ENCODE data around the gene MIF. TPM values are rescaled to one million over a fixed set of nuclear protein-coding genes. Genes with fewer than 3 reads are reported as not detected.

The MIF gene
- total RNA-seq (2012; rRNA removed): 123 and 125 TPM in 2 replicates
- 530 and 798 TPM in 2 replicates for polyA plus RNA-seq (2012; rRNA removed)
- polyA plus RNA-seq (2012; cell fraction: cytosol; rRNA removed): 412 and 1,658 TPM in 2 replicates
- 299 and 621 TPM in 2 replicates for polyA plus RNA-seq (2012; cell fraction: nucleus; rRNA removed; ENCODE audit: low replicate concordance)
- Bru-seq, nascent RNA: percentile 96 among the genes with signal in this experiment
- BruChase-seq, experiment 1, labeled RNA remaining after a 6-hour chase: percentile 90 among the genes with signal in this experiment
- BruChase-seq, experiment 2, labeled RNA remaining after a 2-hour chase: percentile 89 among the genes with signal in this experiment
- long read RNA-seq, transcript MIF-203 (2 exons, 435 nt): minor isoform, 7 of 384 reads
- long read RNA-seq, transcript MIF-201 (3 exons, 939 nt): major isoform, 375 of 384 reads
- long read RNA-seq, partial matches to known transcripts: 0 of 384 reads
- long read RNA-seq, other reads (novel, unspliced or antisense): 0 of 384 reads

DNA sequence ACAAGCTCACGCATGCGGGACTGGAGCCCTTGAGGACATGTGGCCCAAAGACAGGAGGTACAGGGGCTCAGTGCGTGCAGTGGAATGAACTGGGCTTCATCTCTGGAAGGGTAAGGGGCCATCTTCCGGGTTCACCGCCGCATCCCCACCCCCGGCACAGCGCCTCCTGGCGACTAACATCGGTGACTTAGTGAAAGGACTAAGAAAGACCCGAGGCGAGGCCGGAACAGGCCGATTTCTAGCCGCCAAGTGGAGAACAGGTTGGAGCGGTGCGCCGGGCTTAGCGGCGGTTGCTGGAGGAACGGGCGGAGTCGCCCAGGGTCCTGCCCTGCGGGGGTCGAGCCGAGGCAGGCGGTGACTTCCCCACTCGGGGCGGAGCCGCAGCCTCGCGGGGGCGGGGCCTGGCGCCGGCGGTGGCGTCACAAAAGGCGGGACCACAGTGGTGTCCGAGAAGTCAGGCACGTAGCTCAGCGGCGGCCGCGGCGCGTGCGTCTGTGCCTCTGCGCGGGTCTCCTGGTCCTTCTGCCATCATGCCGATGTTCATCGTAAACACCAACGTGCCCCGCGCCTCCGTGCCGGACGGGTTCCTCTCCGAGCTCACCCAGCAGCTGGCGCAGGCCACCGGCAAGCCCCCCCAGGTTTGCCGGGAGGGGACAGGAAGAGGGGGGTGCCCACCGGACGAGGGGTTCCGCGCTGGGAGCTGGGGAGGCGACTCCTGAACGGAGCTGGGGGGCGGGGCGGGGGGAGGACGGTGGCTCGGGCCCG, at the start of gene MIF:
Gene MIF, plus strand, starts transcription at position 439 of the 765 bp plus-strand sequence. Its CDS starts 92 bp downstream, at position 531.
- Histone ChIP-seq H3K23ac (ENCODE audit: low read depth, low read length) (peak within 1 kb of the TSS; percentile 81), H2BK5ac (ENCODE audit: low read depth, low read length, poor library complexity, severe bottlenecking) (peak within 1 kb of the TSS; percentile 99), H3K27ac (ENCODE audit: insufficient read depth, low read length) (peak within 1 kb of the TSS; percentile 98), H4K20me1 (ENCODE audit: insufficient read depth, low read length) (peaks cover 24% of the 10 kb centered on the region), H3K36me3 (ENCODE audit: control insufficient read depth, insufficient read depth, low read length) (peaks cover 24% of the 10 kb centered on the region), H3K9me1 (ENCODE audit: insufficient read depth, low read length) (peaks cover 22% of the 10 kb centered on the region), H3K79me1 (ENCODE audit: low read depth in 1 of 2, low read length in 2 of 2) (peaks cover 17 to 31% of the 10 kb centered on the region in 2 experiments), H2BK20ac (ENCODE audit: low read depth, low read length) (peak within 1 kb of the TSS; percentile 41), H3K56ac (ENCODE audit: extremely low read depth, insufficient read depth, low read length) (peak within 1 kb of the TSS; percentile 77), H3K27me3 (ENCODE audit: control insufficient read depth, insufficient read depth, low read length) (no peaks in the 10 kb centered on the region), H3K18ac (ENCODE audit: low read depth, low read length) (peak within 1 kb of the TSS; percentile 92), H3K4me1 (ENCODE audit: control insufficient read depth, insufficient read depth, low read length) (peaks cover 12% of the 10 kb centered on the region), H3K14ac (replicated peaks; ENCODE audit: low read depth, low read length) (peak within 1 kb of the TSS; percentile 97), H4K91ac (ENCODE audit: insufficient read depth, low read depth, low read length) (peak within 1 kb of the TSS; percentile 90), H2BK15ac (ENCODE audit: low read depth, low read length) (peak within 1 kb of the TSS; percentile 78; the same call in 2 of the 3 replicates), H4K5ac (ENCODE audit: low read depth, low read length) (peak within 1 kb of the TSS; percentile 97), H2AK5ac (ENCODE audit: low read depth, low read length) (peak within 1 kb of the TSS; percentile 99), H3K9ac (ENCODE audit: low read depth, low read length) (peak within 1 kb of the TSS; percentile 96), H2BK120ac (ENCODE audit: low read depth, low read length) (peak within 1 kb of the TSS; percentile 69), H2AFZ (replicated peaks; ENCODE audit: low read length, poor library complexity) (peak within 1 kb of the TSS; percentile 97), H3K4me2 (ENCODE audit: low read depth, low read length) (peak within 1 kb of the TSS; percentile 76), H4K8ac (ENCODE audit: low read depth in 2 of 2, low read length in 2 of 2) (peak within 1 kb of the TSS; percentile 99), H3K4me3 (ENCODE audit: insufficient read depth, low read depth, low read length) (peak within 1 kb of the TSS; percentile 94), H2AK9ac (replicated peaks; ENCODE audit: low read depth, low read length, poor library complexity) (peak within 1 kb of the TSS; percentile 100), H3K9me3 (ENCODE audit: control insufficient read depth, insufficient read depth, low read length) (no peaks in the 10 kb centered on the region), H3K4ac (ENCODE audit: low read depth, low read length) (peak within 1 kb of the TSS; percentile 97)
- intact Hi-C loops (cut with micrococcal nuclease) (no loop called here), in situ Hi-C loops (cut with MboI; ENCODE audit: low sequenced_read_pairs) (no loop called here), dilution Hi-C loops (cut with HindIII; ENCODE audit: low sequenced_read_pairs, unreplicated experiment) (no loop called here)
- peak; percentile 69; the same call in 1 of the 2 replicates for TF ChIP-seq MAZ (IDR thresholded peaks at IDR 0.05; ENCODE audit: borderline replicate concordance, low read depth, low read length)
- no peak for TF ChIP-seq MAFK (IDR thresholded peaks at IDR 0.05; ENCODE audit: low read depth, low read length)
- TF ChIP-seq SMC3 (IDR thresholded peaks at IDR 0.05; ENCODE audit: low read depth, low read length): peak; percentile 48
- peak; percentile 67; the same call in 1 of the 2 replicates for TF ChIP-seq MXI1 (IDR thresholded peaks at IDR 0.05; ENCODE audit: borderline replicate concordance, low read depth, low read length)
- TF ChIP-seq, protein P1, sequence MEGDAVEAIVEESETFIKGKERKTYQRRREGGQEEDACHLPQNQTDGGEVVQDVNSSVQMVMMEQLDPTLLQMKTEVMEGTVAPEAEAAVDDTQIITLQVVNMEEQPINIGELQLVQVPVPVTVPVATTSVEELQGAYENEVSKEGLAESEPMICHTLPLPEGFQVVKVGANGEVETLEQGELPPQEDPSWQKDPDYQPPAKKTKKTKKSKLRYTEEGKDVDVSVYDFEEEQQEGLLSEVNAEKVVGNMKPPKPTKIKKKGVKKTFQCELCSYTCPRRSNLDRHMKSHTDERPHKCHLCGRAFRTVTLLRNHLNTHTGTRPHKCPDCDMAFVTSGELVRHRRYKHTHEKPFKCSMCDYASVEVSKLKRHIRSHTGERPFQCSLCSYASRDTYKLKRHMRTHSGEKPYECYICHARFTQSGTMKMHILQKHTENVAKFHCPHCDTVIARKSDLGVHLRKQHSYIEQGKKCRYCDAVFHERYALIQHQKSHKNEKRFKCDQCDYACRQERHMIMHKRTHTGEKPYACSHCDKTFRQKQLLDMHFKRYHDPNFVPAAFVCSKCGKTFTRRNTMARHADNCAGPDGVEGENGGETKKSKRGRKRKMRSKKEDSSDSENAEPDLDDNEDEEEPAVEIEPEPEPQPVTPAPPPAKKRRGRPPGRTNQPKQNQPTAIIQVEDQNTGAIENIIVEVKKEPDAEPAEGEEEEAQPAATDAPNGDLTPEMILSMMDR (conservative IDR thresholded peaks at IDR 0.05; ENCODE audit: low read depth, low read length): peak; percentile 75
- TF ChIP-seq NFE2L2 (IDR thresholded peaks at IDR 0.05; ENCODE audit: low read depth, low read length): no peak
- peak; percentile 93 for TF ChIP-seq POLR2A (IDR thresholded peaks at IDR 0.05; ENCODE audit: low read depth, low read length)
- peak; percentile 45; the same call in 1 of the 2 replicates for TF ChIP-seq BHLHE40 (IDR thresholded peaks at IDR 0.05; ENCODE audit: low read depth, low read length)
- ATAC-seq (ENCODE audit: low read depth): peak; percentile 96
- 1% methylated on average over 42 of the region's 72 CpGs; no CpG with 5 or more reads in 1 of the 2 experiments for WGBS, 2 experiments (ENCODE audit: extremely low coverage in 2 of 2, insufficient read length in 1 of 2)
- POLR2A ChIA-PET (ENCODE audit: unreplicated experiment): interaction anchor here (1.2 kb wide), 1 partner anchor 20 kb away, joined by 7 read pairs; no protein-coding TSS in a partner anchor
- DNase-seq: peak; percentile 91
- no TSS peak for BruUV-seq (replicated peaks)
- CTCF ChIA-PET: interaction anchor here (0.8 to 1.3 kb wide), 5 partner anchors 9 to 36 kb away, joined by 3 to 6 read pairs (median 4); partner anchors contain the start of gene SLC2A11
